Ovary (tissue), 3 donors: ENCODE results near the gene TBC1D2.

Source experiments
- CTCF ChIP-seq, 3 donors: fragments of 450-650 bp in 2 of 3; fragments of 200-600 bp in 1 of 3; IDR thresholded peaks; one replicate each; pipeline versions ENCODE4 v1.5.1 to v1.8.0; 2016 to 2022; ENCODE audit warnings: antibody characterized with exemption in 3 of 3, mild to moderate bottlenecking in 1 of 3
- POLR2A ChIP-seq: fragments of 450-650 bp; IDR thresholded peaks from one replicate; pipeline ENCODE4 v1.6.1; 2017; ENCODE audit warnings: antibody characterized with exemption, mild to moderate bottlenecking, moderate library complexity
- donor health status: DM: no; HTN: no; CAD: no.

GRCh38 chr9:98185021-98185567 lies 70.4 kb downstream of the TBC1D2 start:
- TF ChIP-seq CTCF (IDR thresholded peaks at IDR 0.05): no peak
- TF ChIP-seq POLR2A: no peak
